AG09309 (cell line): ENCODE measurements around the gene GRID1.

ENCODE experiments used
- DNase-seq: peaks from one replicate; pipeline ENCODE4 v3.0.0-alpha.2; 2010; ENCODE audit warnings: low read depth
- H3K4me3 ChIP-seq: 2 replicates; pipeline ENCODE4 v1.5.1; 2011; ENCODE audit warnings: mild to moderate bottlenecking, low read depth, low read length, moderate library complexity; ENCODE audit not compliant: control insufficient read depth
- TF ChIP-seq, protein P1 (sequence below): IDR thresholded peaks from 2 replicates; pipeline ENCODE4 v1.5.1; 2011; ENCODE audit warnings: mild to moderate bottlenecking, low read depth, low read length, inconsistent platforms; ENCODE audit not compliant: insufficient read depth, control insufficient read depth; ENCODE audit errors: missing control alignments

Gene GRID1

DNA sequence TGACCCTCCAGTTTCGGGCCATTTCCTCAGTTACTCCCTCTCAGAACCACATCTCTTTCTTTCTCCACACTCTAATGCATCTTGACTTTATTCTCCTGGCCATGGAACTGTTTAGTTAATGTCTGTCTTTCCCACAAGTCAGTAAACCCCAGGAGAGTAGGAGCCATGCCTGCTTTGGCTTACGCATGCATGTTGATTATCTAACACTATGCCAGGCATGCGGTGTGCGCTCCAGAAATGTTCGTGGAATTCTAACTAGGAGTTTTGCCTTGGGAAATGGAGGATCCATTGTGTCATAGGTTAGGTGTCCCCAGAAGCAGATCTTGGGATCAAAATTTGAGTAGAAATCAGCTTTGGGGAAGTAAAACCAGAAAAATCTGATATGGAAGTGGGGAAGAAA is 308.9 kb downstream of the GRID1 start:
- no peak for DNase-seq
- no peak overlapping the region for H3K4me3 ChIP-seq
- TF ChIP-seq, protein P1, sequence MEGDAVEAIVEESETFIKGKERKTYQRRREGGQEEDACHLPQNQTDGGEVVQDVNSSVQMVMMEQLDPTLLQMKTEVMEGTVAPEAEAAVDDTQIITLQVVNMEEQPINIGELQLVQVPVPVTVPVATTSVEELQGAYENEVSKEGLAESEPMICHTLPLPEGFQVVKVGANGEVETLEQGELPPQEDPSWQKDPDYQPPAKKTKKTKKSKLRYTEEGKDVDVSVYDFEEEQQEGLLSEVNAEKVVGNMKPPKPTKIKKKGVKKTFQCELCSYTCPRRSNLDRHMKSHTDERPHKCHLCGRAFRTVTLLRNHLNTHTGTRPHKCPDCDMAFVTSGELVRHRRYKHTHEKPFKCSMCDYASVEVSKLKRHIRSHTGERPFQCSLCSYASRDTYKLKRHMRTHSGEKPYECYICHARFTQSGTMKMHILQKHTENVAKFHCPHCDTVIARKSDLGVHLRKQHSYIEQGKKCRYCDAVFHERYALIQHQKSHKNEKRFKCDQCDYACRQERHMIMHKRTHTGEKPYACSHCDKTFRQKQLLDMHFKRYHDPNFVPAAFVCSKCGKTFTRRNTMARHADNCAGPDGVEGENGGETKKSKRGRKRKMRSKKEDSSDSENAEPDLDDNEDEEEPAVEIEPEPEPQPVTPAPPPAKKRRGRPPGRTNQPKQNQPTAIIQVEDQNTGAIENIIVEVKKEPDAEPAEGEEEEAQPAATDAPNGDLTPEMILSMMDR, result no peak

DNA sequence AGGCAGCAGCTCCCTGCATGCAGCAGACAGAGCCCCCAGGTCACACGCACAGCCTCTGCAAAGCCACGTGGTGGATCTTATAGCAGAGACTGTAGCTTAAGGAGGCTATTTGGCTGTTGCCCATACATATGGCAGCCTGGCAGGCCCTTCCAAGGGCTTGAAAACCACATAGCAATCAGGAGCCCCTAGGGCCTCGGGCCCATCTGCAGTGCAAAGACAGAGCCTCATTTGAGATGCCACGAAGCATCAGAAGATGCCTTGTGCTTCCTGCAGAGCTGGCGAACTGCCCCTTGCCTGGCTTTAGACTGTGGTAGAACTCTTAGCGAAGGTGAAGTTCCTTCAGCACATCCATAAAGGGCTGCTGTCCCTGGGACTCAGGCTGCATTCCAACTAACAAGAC is 309.9 kb downstream of the GRID1 start:
- H3K4me3 ChIP-seq, result no peak overlapping the region
- TF ChIP-seq, protein P1, result no peak
- no peak for DNase-seq

DNA sequence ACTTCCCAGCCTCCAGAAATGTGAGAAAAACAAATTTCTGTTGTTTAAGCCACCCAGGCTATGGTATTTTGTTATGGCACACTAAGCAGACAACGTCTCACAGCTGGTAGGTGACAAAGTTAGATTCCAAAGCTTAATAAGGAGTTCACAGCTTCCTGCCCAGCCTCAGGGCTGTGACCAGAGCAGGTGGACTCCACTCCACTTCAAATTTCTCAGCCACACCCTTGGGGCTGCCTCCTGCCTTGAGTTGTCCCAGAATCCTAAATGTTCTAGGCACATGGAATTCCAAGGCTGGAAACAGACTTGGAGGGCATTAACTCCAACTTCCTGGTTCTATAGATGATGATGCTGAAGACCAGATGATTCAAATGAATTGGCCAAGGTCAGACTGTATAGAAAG is 310.7 kb downstream of the GRID1 start:
- TF ChIP-seq, protein P1, result no peak
- no peak for DNase-seq
- no peak overlapping the region for H3K4me3 ChIP-seq

DNA sequence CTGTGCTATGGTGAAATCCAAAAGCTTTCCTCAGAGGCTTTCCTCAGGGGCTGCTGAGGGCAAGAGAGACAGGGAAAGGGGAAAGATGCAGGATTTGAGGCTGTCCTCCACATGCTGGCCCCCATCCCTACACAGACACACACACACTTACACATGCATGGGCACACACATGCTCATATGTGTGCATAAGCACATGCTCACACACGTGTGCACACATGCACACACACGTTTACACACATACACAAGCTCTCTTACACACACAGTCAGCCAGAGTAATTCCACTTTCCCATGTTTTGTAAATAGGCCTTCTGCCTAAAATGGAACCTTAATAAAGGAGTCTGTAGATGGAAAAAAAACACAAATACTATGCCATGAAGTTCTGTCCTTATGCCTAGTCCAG is 312.9 kb downstream of the GRID1 start:
- H3K4me3 ChIP-seq, result no peak overlapping the region
- TF ChIP-seq, protein P1, result no peak
- no peak for DNase-seq

DNA sequence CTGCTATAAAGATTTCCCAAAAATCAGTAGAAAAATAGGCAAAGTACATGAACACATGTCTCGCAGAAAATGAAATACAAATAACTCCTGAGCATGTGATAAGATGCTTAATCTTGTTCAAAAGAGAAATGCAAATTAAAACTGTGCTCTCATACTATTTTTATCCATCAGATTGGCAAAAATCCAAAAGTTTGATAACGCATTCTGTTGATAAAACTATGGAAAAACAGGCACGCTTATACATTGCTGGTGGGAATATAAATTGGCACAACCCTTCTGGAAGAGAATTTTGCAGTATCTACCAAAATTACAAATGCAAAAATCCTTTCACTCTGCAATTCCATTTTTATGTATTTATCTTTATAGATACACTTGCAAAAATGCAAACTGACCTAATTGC is 315.0 kb downstream of the GRID1 start:
- TF ChIP-seq, protein P1, result no peak
- H3K4me3 ChIP-seq, result no peak overlapping the region
- no peak for DNase-seq

DNA sequence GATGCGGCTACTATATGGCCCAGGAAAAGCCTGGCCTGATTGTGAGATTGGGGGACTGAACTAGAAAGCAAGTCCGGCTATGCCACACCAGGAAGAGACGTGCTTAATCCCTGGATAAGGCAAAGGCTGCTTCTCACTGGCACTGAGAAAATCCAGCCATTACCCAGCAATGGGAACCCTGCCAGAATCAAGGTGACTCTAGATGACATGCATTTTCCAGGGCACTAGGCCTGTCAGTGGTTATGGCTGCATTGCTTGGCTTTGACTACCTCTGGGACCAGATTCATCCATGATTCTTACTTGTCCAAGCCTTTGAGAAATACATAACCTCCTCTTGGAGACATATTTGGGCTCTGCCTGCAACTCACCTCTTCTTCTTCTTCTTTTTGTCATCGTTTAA is 317.2 kb downstream of the GRID1 start:
- TF ChIP-seq, protein P1, result no peak
- H3K4me3 ChIP-seq, result no peak overlapping the region
- no peak for DNase-seq

DNA sequence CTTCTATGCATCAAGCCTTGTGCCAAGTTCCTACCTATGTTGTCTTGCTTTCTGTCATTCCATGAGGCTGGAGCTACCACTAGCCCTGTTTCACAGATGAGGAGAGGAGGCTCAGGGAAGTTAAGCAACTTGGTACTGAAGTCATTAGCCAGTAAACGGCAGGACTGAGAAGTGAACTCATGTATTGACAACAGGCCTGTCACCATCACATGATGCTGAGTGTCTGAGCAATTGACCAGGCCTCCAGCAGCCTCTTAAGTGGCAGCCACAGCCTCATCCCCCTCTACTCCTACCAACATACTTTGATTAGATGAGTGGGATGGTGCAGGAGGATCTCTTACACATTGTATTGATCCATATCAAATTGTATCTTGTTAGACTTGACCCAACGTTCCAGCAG is 317.6 kb downstream of the GRID1 start:
- DNase-seq, result no peak
- TF ChIP-seq, protein P1, result no peak
- no peak overlapping the region for H3K4me3 ChIP-seq
